ENCODE data around the gene RNF169.

DNA sequence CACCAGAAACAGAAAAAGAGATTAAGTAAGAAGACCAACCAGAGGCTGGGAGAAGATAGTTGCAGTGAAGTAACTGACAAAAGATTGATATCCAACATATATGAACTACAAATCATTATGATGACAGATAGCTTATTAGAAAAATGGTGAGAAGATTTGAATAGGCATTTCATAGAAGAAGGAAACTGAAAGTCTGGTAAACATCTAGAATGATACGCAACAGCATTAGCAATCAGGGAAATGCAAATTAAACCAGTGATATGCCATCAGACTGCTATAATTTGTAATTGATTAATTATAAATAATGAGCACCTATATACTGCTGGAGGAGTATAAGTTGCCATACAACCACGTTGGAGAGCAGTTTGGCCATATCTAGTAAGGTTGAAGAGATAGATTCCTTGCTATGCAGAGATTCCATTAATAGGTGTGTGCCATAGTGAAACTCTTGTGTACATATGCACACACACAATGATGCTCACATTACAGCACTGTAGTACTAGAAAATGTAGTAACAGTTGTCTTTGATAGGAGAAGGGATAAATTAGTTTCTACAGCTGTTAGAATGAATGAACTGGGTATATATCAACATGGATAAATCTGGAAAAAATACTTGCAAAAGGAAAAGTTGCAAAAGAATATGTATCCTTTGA lies 20.5 kb downstream of the RNF169 start:
- TF ChIP-seq EZH2 (IDR thresholded peaks at IDR 0.05; ENCODE audit: low read depth, low read length, severe bottlenecking): no peak
- no peak for TF ChIP-seq POLR2A (IDR thresholded peaks at IDR 0.05; ENCODE audit: control extremely low read depth in 1 of 2, low read depth in 2 of 2, low read length in 2 of 2)
- TF ChIP-seq, protein P1, sequence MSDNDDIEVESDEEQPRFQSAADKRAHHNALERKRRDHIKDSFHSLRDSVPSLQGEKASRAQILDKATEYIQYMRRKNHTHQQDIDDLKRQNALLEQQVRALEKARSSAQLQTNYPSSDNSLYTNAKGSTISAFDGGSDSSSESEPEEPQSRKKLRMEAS (IDR thresholded peaks at IDR 0.05): no peak
- TF ChIP-seq CTCF (IDR thresholded peaks at IDR 0.05; ENCODE audit: control extremely low read depth in 1 of 3, insufficient read depth in 1 of 3, low read depth in 1 of 3, low read length in 3 of 3): no peak
- no peak for TF ChIP-seq TEAD4 (IDR thresholded peaks at IDR 0.05; ENCODE audit: low read depth, low read length)
- no peak for TF ChIP-seq JUN (IDR thresholded peaks at IDR 0.05; ENCODE audit: low read depth, low read length)

Data from H1 (cell line).